Measurements from ENCODE around the gene ADAM8. TPM values are rescaled to one million over a fixed set of nuclear protein-coding genes. Genes with fewer than 3 reads are reported as not detected.

ADAM8 gene
- polyA plus RNA-seq, 1 donor from 2014 or later, result 6.4 TPM

DNA sequence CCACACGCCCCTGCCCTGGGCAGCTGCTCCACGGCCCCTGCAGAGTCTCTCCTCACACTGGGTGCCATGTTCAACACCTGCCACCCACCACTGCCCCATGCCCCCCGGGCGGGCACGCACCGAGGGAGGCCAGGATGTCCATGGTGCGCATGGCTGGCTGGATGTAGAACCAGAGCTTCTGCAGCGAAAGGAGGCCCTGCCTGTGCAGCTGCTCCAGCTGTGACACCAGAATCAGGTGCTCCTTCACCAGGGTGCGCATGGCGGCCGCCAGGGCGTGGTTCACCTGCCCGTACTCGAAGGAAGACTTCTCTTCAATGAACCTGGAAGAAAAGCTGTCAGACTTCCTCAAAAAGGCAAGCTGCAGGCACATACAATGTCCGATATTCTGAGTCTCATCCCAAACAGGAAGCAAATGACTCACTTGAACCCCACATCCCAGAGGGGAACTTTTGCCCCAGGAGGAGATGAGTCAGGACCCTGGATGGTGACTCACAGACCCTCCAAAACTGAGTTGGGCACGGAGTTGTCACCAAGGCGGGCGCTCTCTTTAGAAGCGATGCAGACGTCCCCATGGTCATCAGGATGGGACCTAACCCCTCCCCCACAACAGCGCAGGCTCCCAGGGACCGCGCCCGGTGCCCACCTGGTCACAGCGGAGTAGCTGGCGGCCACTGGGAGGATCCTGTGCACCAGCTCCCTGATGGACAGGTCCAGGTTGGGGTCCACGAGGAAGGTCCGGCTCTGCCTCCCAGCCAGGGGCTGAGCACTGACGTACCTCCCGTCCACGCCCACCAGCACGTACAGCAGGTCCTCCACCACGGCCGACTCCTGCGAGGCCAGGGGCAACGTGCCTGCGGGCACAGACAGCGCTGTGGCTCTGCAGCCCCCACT, 16.5 kb upstream of the ADAM8 start:
- no peak for TF ChIP-seq EZH2 (IDR thresholded peaks at IDR 0.05; ENCODE audit: borderline replicate concordance, insufficient read depth, low read length, poor library complexity, severe bottlenecking)
- TF ChIP-seq, protein P1, sequence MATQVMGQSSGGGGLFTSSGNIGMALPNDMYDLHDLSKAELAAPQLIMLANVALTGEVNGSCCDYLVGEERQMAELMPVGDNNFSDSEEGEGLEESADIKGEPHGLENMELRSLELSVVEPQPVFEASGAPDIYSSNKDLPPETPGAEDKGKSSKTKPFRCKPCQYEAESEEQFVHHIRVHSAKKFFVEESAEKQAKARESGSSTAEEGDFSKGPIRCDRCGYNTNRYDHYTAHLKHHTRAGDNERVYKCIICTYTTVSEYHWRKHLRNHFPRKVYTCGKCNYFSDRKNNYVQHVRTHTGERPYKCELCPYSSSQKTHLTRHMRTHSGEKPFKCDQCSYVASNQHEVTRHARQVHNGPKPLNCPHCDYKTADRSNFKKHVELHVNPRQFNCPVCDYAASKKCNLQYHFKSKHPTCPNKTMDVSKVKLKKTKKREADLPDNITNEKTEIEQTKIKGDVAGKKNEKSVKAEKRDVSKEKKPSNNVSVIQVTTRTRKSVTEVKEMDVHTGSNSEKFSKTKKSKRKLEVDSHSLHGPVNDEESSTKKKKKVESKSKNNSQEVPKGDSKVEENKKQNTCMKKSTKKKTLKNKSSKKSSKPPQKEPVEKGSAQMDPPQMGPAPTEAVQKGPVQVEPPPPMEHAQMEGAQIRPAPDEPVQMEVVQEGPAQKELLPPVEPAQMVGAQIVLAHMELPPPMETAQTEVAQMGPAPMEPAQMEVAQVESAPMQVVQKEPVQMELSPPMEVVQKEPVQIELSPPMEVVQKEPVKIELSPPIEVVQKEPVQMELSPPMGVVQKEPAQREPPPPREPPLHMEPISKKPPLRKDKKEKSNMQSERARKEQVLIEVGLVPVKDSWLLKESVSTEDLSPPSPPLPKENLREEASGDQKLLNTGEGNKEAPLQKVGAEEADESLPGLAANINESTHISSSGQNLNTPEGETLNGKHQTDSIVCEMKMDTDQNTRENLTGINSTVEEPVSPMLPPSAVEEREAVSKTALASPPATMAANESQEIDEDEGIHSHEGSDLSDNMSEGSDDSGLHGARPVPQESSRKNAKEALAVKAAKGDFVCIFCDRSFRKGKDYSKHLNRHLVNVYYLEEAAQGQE (IDR thresholded peaks at IDR 0.05; ENCODE audit: borderline replicate concordance), result no peak
- no peak for TF ChIP-seq SMC3 (conservative IDR thresholded peaks at IDR 0.05; ENCODE audit: poor library complexity)
- no peak for TF ChIP-seq POLR2AphosphoS5 (IDR thresholded peaks at IDR 0.05)
- no peak for TF ChIP-seq TAF1 (IDR thresholded peaks at IDR 0.05; ENCODE audit: low read depth)
- no peak for TF ChIP-seq MXI1 (conservative IDR thresholded peaks at IDR 0.05; ENCODE audit: poor library complexity, severe bottlenecking)
- TF ChIP-seq, protein P2, sequence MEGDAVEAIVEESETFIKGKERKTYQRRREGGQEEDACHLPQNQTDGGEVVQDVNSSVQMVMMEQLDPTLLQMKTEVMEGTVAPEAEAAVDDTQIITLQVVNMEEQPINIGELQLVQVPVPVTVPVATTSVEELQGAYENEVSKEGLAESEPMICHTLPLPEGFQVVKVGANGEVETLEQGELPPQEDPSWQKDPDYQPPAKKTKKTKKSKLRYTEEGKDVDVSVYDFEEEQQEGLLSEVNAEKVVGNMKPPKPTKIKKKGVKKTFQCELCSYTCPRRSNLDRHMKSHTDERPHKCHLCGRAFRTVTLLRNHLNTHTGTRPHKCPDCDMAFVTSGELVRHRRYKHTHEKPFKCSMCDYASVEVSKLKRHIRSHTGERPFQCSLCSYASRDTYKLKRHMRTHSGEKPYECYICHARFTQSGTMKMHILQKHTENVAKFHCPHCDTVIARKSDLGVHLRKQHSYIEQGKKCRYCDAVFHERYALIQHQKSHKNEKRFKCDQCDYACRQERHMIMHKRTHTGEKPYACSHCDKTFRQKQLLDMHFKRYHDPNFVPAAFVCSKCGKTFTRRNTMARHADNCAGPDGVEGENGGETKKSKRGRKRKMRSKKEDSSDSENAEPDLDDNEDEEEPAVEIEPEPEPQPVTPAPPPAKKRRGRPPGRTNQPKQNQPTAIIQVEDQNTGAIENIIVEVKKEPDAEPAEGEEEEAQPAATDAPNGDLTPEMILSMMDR (IDR thresholded peaks at IDR 0.05; ENCODE audit: poor library complexity, severe bottlenecking), result no peak
- no peak for TF ChIP-seq RAD21 (conservative IDR thresholded peaks at IDR 0.05)
- no peak for TF ChIP-seq EP300 (conservative IDR thresholded peaks at IDR 0.05; ENCODE audit: poor library complexity, severe bottlenecking)

DNA sequence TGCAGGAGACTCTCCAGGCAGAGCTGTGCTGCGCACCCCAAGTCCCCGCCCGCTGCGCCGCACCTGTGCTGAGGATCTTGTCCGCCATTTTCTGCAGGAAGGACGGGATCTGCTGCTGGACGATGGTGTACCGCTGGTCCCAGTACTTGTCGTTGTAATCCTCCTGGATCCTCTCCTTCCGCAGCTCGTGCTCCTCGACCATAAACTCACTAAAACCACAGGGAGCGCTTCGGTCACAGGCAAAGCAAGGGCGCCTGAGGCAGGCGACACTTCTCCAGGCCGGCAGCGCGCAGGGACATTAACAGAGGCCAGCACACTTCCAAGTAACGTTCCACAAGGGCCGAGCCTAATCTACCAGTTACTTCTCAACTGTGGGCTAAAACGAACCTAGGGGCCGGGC, 13.1 kb upstream of the ADAM8 start:
- H3K9me2 ChIP-seq (ENCODE audit: insufficient read depth, low read length), result no peaks in the 10 kb centered on the region
- no peaks in the 10 kb centered on the region for H3K79me2 ChIP-seq (replicated peaks; ENCODE audit: insufficient read depth, low read length)
- no peak overlapping the region for H3K9ac ChIP-seq (ENCODE audit: low read length)
- H3K27ac ChIP-seq (ENCODE audit: low read length), result no peak overlapping the region
- no peaks in the 10 kb centered on the region for H3F3A ChIP-seq (ENCODE audit: insufficient read depth, low read length, poor library complexity, severe bottlenecking)
- no peaks in the 10 kb centered on the region for H3K27me3 ChIP-seq (ENCODE audit: insufficient read depth, low read depth, low read length)
- TF ChIP-seq, protein P2 (IDR thresholded peaks at IDR 0.05; ENCODE audit: poor library complexity, severe bottlenecking), result no peak
- TF ChIP-seq TAF1 (IDR thresholded peaks at IDR 0.05; ENCODE audit: low read depth) (no peak), POLR2AphosphoS5 (IDR thresholded peaks at IDR 0.05) (no peak), EZH2 (IDR thresholded peaks at IDR 0.05; ENCODE audit: borderline replicate concordance, insufficient read depth, low read length, poor library complexity, severe bottlenecking) (no peak), SMC3 (conservative IDR thresholded peaks at IDR 0.05; ENCODE audit: poor library complexity) (no peak), RAD21 (conservative IDR thresholded peaks at IDR 0.05) (no peak), MXI1 (conservative IDR thresholded peaks at IDR 0.05; ENCODE audit: poor library complexity, severe bottlenecking) (no peak), EP300 (conservative IDR thresholded peaks at IDR 0.05; ENCODE audit: poor library complexity, severe bottlenecking) (no peak)
- TF ChIP-seq, protein P1 (IDR thresholded peaks at IDR 0.05; ENCODE audit: borderline replicate concordance), result no peak
- H4K20me1 ChIP-seq (ENCODE audit: insufficient read depth), result no peaks in the 10 kb centered on the region
- H3K4me2 ChIP-seq (ENCODE audit: low read length), result no peak overlapping the region
- no peaks in the 10 kb centered on the region for H3K36me3 ChIP-seq (ENCODE audit: insufficient read depth, low read length)
- H3K4me3 ChIP-seq (ENCODE audit: low read length), result no peak overlapping the region
- H2AFZ ChIP-seq (ENCODE audit: low read depth, low read length), result no peak overlapping the region
- H3K9me3 ChIP-seq (ENCODE audit: low read length), result no peaks in the 10 kb centered on the region

More for the DNA sequence above, 16.5 kb upstream of the ADAM8 start:
- Histone ChIP-seq H3K79me2 (replicated peaks; ENCODE audit: insufficient read depth, low read length) (no peaks in the 10 kb centered on the region), H3K9me3 (ENCODE audit: low read length) (no peaks in the 10 kb centered on the region), H3F3A (ENCODE audit: insufficient read depth, low read length, poor library complexity, severe bottlenecking) (no peaks in the 10 kb centered on the region), H4K20me1 (ENCODE audit: insufficient read depth) (no peaks in the 10 kb centered on the region), H3K27me3 (ENCODE audit: insufficient read depth, low read depth, low read length) (no peaks in the 10 kb centered on the region), H3K9me2 (ENCODE audit: insufficient read depth, low read length) (no peaks in the 10 kb centered on the region), H3K4me2 (ENCODE audit: low read length) (no peak overlapping the region), H3K27ac (ENCODE audit: low read length) (no peak overlapping the region), H3K36me3 (ENCODE audit: insufficient read depth, low read length) (no peaks in the 10 kb centered on the region), H2AFZ (ENCODE audit: low read depth, low read length) (no peak overlapping the region), H3K4me3 (ENCODE audit: low read length) (no peak overlapping the region), H3K9ac (ENCODE audit: low read length) (no peak overlapping the region)
